HG02840 (cell line): ENCODE results near the gene GPR132.
"Not testable (repeated sequence)": the region's sequence is repeated elsewhere in the genome, so short reads cannot be mapped to it uniquely, and the experiment has no call there.

ENCODE experiments used
- ATAC-seq: cut with Tn5 transposase; IDR thresholded peaks from one replicate; pipeline ENCODE4 v1.9.1; 2021; ENCODE audit warnings: mild to moderate bottlenecking, moderate library complexity, moderate number of reproducible peaks; ENCODE audit not compliant: unreplicated experiment, low FRiP score

GPR132 gene, protein sequence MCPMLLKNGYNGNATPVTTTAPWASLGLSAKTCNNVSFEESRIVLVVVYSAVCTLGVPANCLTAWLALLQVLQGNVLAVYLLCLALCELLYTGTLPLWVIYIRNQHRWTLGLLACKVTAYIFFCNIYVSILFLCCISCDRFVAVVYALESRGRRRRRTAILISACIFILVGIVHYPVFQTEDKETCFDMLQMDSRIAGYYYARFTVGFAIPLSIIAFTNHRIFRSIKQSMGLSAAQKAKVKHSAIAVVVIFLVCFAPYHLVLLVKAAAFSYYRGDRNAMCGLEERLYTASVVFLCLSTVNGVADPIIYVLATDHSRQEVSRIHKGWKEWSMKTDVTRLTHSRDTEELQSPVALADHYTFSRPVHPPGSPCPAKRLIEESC

GRCh38 chr14:105065280-105066228 is at the start of gene GPR132:
Gene GPR132 (minus strand): TSS chr14:105065430. CDS start chr14:105055420, 10,010 bp downstream.
- ATAC-seq: peak; percentile 58

DNA sequence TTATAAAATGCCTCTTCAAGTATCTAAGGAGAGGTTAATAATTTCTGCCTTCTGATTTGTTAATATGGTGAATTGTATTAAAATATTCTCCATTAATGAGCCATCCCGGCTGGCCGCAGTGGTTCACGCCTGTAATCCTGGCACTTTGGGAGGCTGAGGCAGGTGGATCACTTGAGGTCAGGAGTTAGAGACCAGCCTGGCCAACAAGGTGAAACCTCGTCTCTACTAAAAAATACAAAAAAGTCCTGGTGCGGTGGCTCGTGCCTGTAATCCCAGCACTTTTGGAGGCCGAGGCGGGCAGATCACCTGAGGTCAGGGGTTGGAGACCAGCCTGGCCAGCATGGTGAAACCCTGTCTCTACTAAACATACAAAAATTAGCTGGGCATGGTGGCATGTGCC is 44.0 kb upstream of the GPR132 start:
- ATAC-seq: not testable (repeated sequence)

DNA sequence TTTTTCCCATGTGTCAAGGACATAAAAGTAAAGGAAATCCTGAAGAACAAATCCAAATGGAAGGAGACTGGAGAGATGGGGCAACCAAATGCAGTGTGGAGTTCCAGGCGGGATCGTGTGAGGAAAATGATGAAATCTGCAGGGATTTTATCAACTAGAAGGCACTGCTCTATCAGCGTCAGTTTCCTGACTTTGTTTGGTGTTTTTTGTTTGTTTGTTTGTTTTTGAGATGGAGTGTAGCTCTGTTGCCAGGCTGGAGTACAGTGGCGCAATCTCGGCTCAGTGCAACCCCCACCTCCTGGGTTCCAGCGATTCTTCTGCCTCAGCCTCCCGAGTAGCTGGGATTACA is 43.3 kb upstream of the GPR132 start:
- ATAC-seq: no peak

DNA sequence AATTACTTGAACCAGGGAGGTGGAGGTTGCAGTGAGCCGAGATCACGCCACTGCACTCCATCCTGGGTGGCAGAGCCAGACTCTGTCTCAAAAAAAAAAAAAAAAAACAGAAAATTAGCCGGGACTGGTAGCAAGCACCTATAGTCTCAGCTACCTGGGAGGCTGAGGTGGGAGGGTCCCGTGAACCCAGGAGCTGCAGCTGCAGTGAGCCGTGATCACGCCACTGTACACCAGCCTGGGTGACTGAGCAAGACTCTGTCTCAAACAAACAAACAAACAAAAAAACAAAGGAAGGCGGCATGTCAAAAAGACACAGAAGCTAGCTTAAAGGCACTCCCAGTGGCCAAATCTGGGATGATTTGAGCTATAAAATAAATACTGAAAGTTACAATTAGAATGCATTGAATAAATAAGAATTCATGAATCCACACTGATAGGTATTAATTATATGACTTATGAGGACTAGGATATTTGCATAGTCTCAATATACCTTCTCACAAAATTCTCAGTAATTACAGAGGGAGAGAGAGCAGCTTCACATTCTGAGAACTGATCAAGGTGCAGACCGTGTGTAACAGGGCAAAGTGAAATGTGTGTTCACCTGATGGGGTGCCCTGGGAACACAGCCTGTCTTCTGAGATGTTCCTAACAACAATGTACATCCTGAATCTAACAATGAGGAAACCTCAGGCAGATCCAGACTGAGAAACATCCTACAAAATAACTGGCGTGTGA is 42.7 kb upstream of the GPR132 start:
- no peak for ATAC-seq

- ATAC-seq: no peak
These were observed 42.1 kb upstream of the GPR132 start for GRCh38 chr14:105107351-105107750.

DNA sequence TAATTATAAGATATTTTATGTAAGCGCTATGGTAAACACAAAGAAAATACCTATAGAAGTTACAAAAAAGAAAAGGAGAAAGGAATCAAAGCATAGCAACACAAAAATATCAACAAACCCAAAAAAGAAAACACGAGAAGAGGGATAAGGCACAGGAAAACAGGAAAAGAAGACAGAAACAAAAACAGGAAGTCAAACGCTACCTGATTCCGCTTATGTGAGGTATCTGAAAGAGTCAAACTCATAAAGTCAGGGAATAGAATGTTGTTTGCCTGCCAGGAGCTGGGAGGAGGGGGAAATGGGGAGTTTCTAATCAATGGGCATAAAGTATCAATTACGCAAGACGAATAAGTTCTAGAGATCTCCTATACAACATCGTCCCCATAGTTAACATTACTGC is 39.9 kb upstream of the GPR132 start:
- no peak for ATAC-seq

DNA sequence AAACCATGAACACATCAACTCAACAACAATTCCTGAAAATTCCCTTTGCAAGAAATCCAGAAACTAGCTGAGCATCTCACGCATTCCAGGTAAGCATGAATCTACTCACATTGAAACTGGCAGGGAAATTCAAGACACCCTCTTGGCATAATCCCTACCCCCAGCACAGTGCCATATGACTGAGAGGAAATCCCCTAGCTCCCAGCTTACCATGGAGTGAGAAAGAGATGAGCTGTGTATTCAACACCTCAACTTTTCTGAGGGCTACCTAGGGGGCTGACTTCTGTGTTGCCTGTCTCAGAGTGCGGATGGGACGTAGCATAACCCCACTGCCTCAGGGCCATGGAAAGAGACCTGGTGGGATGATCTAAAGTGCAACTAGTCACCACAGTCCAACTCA is 37.7 kb upstream of the GPR132 start:
- no peak for ATAC-seq

GRCh38 chr14:105102361-105102870 is 37.2 kb upstream of the GPR132 start:
- no peak for ATAC-seq

- no peak for ATAC-seq
These were observed 35.7 kb upstream of the GPR132 start for GRCh38 chr14:105100910-105101309.

DNA sequence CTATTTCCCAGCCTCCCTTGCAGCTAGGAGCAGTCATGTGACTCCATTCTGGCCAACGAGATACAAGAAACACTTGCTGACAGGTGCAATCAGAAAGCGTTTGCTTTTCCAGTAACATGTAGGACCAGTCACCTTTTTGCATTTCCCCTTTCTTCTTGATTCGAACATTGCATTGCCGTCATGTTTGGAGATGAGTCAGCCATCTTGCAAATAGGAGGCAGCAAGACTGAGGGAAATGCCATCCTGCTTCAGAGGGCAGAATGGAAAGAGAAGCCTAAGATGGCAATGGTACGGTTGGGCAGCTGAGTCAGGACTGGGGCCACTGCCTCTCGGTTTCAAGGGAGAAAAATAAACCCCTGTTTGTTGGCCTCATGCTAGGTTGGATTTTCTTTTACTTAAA is 34.5 kb upstream of the GPR132 start:
- no peak for ATAC-seq

- ATAC-seq: no peak
These were observed 33.1 kb upstream of the GPR132 start for GRCh38 chr14:105098316-105098715.

- no peak for ATAC-seq
These were observed 32.5 kb upstream of the GPR132 start for GRCh38 chr14:105097794-105098127.

- ATAC-seq: no peak
These were observed 31.1 kb upstream of the GPR132 start for GRCh38 chr14:105096206-105096875.

GRCh38 chr14:105095236-105095805 is 30.1 kb upstream of the GPR132 start:
- no peak for ATAC-seq

DNA sequence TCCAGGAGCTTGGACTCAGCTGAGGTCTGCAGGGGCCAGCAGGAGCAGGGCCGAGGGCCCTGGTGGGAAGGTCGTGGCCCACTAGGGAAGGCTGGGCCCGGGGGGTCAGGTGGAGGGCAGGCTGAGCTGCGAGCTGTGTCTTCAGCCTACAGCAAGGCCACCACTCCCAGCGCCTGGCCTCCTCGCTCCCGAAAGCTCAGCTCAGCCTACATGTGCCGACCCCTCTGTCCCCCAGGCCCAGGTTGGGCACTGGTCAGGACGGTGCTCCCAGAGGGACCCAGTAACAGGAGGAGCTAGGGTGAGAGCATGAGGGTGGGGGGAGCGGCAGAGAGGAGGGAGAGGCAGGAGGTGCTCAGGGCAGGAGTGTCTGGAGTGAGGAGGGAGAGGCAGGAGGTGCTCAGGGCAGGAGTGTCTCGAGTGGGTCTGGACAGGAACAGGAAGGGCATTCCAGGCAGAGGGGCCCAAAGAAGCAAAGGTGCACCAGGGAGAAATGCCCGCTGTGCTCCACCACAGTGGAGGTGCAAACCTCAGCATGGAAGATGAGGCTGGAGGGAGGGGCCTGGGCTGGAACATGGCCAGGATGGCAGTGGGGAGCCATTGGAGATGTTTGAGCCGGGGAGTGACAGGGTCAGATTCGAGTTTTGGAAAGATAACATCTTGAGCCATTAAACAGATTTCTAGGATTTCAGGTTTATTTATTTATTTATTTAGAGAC is 29.1 kb upstream of the GPR132 start:
- ATAC-seq: no peak

DNA sequence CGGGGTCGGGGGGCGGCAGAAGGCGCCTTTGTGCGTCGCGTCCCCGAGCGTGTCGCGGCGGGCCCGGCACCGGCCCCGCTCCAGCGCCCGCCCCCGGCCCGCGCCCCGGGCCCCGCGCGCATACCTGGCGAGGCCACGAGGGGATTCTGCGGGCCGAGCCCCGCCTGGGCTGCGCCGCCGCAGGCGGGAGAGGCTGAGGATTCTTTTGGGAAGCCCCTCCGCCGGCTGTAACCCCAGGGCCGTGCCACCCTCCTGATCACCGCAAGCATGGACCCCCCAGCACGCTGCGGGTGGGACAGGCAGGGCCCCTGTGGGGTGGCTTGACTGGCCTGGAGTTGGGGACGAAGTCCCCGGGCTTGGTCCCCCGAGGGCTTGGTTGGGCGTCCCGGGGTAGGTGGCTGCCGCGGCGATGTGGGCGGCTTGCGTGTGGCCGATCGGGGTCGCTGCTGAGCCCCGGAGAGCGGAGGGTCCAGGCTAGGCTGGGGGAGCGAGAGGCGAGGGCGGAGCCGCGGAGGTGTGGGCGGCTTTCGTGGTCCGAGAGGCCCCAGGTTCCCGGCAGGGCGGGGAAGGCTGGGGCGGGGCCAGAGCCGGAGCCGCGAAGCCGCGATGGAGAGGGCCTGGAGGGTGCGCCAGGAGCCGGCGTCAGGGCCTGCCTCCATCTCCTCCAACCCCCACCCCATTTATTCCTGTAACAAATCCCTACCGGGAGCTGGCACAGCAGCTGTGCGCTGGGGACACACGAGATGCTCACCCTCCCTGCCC is 28.4 kb upstream of the GPR132 start:
- peak; percentile 50 for ATAC-seq

DNA sequence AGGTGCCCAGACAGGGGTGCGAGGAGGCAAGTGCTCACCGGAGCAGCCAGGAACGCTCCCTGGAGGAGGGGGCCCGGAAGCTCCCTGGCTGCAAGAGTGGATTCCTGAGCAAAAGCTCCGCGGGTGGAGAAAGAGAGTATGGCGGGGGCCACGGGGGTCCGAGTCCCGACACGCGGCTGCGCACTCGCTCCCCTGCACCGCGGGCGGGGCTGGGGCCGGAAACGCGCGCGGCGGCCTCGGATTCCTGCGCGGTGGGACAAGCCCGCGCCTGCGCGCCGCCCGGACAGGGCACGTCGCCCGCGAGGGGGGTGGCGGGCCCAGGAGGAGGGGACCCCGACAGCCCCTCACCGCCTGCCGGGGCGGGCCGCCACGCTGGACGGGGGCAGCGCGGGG is 27.8 kb upstream of the GPR132 start:
- ATAC-seq: no peak

DNA sequence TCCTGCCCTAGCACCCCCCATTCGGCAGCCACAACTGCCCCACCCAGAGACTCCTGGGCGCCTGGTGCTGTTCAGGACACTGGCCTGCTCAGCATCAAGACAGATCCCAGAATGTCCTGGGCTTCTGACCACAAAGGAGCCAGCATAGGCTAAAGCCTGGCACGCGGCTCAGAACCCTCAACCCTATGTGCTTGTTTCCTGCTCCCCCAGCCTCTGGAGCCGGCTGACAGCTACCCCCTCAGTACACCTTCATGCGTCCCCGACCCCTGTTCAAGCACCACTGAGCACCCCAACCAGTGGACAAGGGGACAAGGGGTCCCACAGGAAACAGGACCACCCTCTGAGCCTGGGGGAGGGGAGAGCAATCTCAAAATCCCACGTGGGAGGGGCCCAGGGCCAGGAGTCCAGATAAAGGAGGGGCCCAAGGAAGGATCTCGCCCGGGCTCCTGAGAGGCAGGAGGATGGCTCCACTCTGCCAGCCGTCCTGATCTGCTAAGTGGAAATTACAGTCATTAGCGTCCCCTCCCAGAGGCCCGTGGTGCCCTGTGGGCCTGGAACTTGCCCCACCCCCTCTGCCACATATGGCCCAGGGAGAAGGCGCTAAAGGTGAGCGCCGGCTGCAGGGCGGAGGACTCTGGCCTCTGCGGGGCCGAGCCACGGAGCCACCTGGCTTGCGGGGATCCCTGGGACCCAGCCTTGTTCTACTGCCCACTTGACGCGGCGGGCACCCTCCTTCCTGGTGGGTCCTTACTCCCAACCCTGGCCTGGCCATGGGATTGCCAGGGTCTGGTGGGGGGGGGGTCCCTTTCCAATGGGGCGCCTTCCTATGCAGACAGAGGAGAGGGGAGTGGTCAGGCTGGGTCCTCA is 27.2 kb upstream of the GPR132 start:
- ATAC-seq: no peak
